ENCODE measurements around the gene NECTIN2.
A peak's percentile ranks its signal among the peaks of the same experiment; 100 is the strongest.
"Not testable (repeated sequence)": the region's sequence is repeated elsewhere in the genome, so short reads cannot be mapped to it uniquely, and the experiment has no call there.

NECTIN2 gene

GRCh38 chr19:44909775-44910174 is 63.7 kb downstream of the NECTIN2 start:
- H3K4me3 Mint-ChIP-seq: no peak overlapping the region
- peaks cover 74% of the 10 kb centered on the region for H3K27me3 Mint-ChIP-seq
- no peak overlapping the region for H3K27ac Mint-ChIP-seq
- no peaks in the 10 kb centered on the region for H3K9me3 Mint-ChIP-seq
- no peaks in the 10 kb centered on the region for H3K36me3 Mint-ChIP-seq
- no peak for DNase-seq
- CTCF ChIA-PET: no interaction called here
- H3K4me1 Mint-ChIP-seq: peaks cover 19% of the 10 kb centered on the region

- not testable (repeated sequence) for DNase-seq
- CTCF ChIA-PET: interaction anchor here (1.6 to 2.3 kb wide), 2 partner anchors 37 to 40 kb away, joined by 4 to 19 read pairs; no protein-coding TSS in a partner anchor
Observed at GRCh38 chr19:44911896-44912295, 65.8 kb downstream of the NECTIN2 start.

GRCh38 chr19:44912854-44913253 is 66.8 kb downstream of the NECTIN2 start:
- peaks cover 49% of the 10 kb centered on the region for H3K27me3 Mint-ChIP-seq
- CTCF ChIA-PET: no interaction called here
- H3K4me3 Mint-ChIP-seq: no peak overlapping the region
- no peak overlapping the region for H3K27ac Mint-ChIP-seq
- DNase-seq: no peak
- no peaks in the 10 kb centered on the region for H3K36me3 Mint-ChIP-seq
- no peaks in the 10 kb centered on the region for H3K9me3 Mint-ChIP-seq
- H3K4me1 Mint-ChIP-seq: peaks cover 14% of the 10 kb centered on the region

More at GRCh38 chr19:44911896-44912295, 65.8 kb downstream of the NECTIN2 start:
- H3K9me3 Mint-ChIP-seq, H3K27ac Mint-ChIP-seq, H3K4me3 Mint-ChIP-seq, H3K36me3 Mint-ChIP-seq: not testable (repeated sequence)
- peaks cover 14% of the 10 kb centered on the region for H3K4me1 Mint-ChIP-seq
- H3K27me3 Mint-ChIP-seq: peaks cover 57% of the 10 kb centered on the region

GRCh38 chr19:44913512-44914432 is 67.7 kb downstream of the NECTIN2 start:
- CTCF ChIA-PET: interaction anchor here (1.5 kb wide), 1 partner anchor 39 kb away, joined by 4 read pairs; no protein-coding TSS in a partner anchor
- H3K4me1 Mint-ChIP-seq: peaks cover 14% of the 10 kb centered on the region
- not testable (repeated sequence) for H3K9me3 Mint-ChIP-seq, DNase-seq, H3K27ac Mint-ChIP-seq, H3K36me3 Mint-ChIP-seq
- H3K27me3 Mint-ChIP-seq: peaks cover 45% of the 10 kb centered on the region
- peak overlapping the region; percentile 88 for H3K4me3 Mint-ChIP-seq

GRCh38 chr19:44914433-44915206 is 68.5 kb downstream of the NECTIN2 start, which contains the start of gene APOC1:
Gene APOC1 (plus strand): TSS chr19:44914608. CDS start chr19:44914892, 284 bp downstream.
- H3K4me1 Mint-ChIP-seq: peaks cover 14% of the 10 kb centered on the region
- H3K36me3 Mint-ChIP-seq, H3K9me3 Mint-ChIP-seq: not testable (repeated sequence)
- CTCF ChIA-PET: interaction anchor here (1.5 kb wide), 1 partner anchor 38 kb away, joined by 4 read pairs; no protein-coding TSS in a partner anchor
- peak within 1 kb of the TSS; percentile 88 for H3K4me3 Mint-ChIP-seq
- peak within 1 kb of the TSS; percentile 69 for H3K27ac Mint-ChIP-seq
- peaks cover 45% of the 10 kb centered on the region for H3K27me3 Mint-ChIP-seq
- DNase-seq: peak; percentile 87

GRCh38 chr19:44924243-44924725 is 78.2 kb downstream of the NECTIN2 start:
- Mint-ChIP-seq H3K36me3 (no peaks in the 10 kb centered on the region), H3K4me3 (no peak overlapping the region), H3K27ac (no peak overlapping the region), H3K9me3 (no peaks in the 10 kb centered on the region), H3K27me3 (peaks cover 50% of the 10 kb centered on the region), H3K4me1 (peaks cover 5% of the 10 kb centered on the region)
- DNase-seq: no peak
- CTCF ChIA-PET: no interaction called here

- H3K9me3 Mint-ChIP-seq: no peaks in the 10 kb centered on the region
- CTCF ChIA-PET: no interaction called here
- no peak overlapping the region for H3K27ac Mint-ChIP-seq
- peaks cover 53% of the 10 kb centered on the region for H3K27me3 Mint-ChIP-seq
- no peaks in the 10 kb centered on the region for H3K36me3 Mint-ChIP-seq
- DNase-seq: no peak
- H3K4me1 Mint-ChIP-seq: peaks cover 5% of the 10 kb centered on the region
- no peak overlapping the region for H3K4me3 Mint-ChIP-seq
Observed at GRCh38 chr19:44925114-44925891, 79.2 kb downstream of the NECTIN2 start.

- H3K4me3 Mint-ChIP-seq, H3K9me3 Mint-ChIP-seq, CTCF ChIA-PET, H3K36me3 Mint-ChIP-seq, H3K4me1 Mint-ChIP-seq, H3K27ac Mint-ChIP-seq, DNase-seq: not testable (repeated sequence)
- peaks cover 53% of the 10 kb centered on the region for H3K27me3 Mint-ChIP-seq
Observed at GRCh38 chr19:44926245-44927077, 80.4 kb downstream of the NECTIN2 start.

- Mint-ChIP-seq H3K36me3 (no peaks in the 10 kb centered on the region), H3K4me3 (no peak overlapping the region), H3K27me3 (peaks cover 45% of the 10 kb centered on the region), H3K4me1 (peaks cover 5% of the 10 kb centered on the region), H3K27ac (no peak overlapping the region), H3K9me3 (no peaks in the 10 kb centered on the region)
- no peak for DNase-seq
- CTCF ChIA-PET: interaction anchor here (0.6 kb wide), 1 partner anchor 245 kb away, joined by 3 read pairs; no protein-coding TSS in a partner anchor
Observed at GRCh38 chr19:44927746-44928145, 81.6 kb downstream of the NECTIN2 start.

- Mint-ChIP-seq H3K4me1 (peaks cover 5% of the 10 kb centered on the region), H3K9me3 (no peaks in the 10 kb centered on the region), H3K36me3 (no peaks in the 10 kb centered on the region), H3K4me3 (no peak overlapping the region), H3K27ac (no peak overlapping the region), H3K27me3 (peaks cover 38% of the 10 kb centered on the region)
- no peak for DNase-seq
- CTCF ChIA-PET: no interaction called here
Observed at GRCh38 chr19:44930088-44930487, 84.0 kb downstream of the NECTIN2 start.

GRCh38 chr19:44931541-44931940 is 85.4 kb downstream of the NECTIN2 start:
- CTCF ChIA-PET: no interaction called here
- H3K36me3 Mint-ChIP-seq: no peaks in the 10 kb centered on the region
- no peaks in the 10 kb centered on the region for H3K9me3 Mint-ChIP-seq
- H3K27me3 Mint-ChIP-seq: peaks cover 28% of the 10 kb centered on the region
- no peak overlapping the region for H3K4me3 Mint-ChIP-seq
- no peak for DNase-seq
- no peak overlapping the region for H3K27ac Mint-ChIP-seq
- peaks cover 5% of the 10 kb centered on the region for H3K4me1 Mint-ChIP-seq

Measured in activated naive CD4-positive, alpha-beta T cell treated with anti-CD3 and anti-CD28 coated beads, Interleukin-2, amount 10 ng/mL, durations not matched to agents 7 days and 5 days (primary cell).